ENCODE measurements around the gene MED25. TPM values are rescaled to one million over a fixed set of nuclear protein-coding genes. Genes with fewer than 3 reads are reported as not detected.

Gene MED25
- total RNA-seq = 25.6 TPM

DNA sequence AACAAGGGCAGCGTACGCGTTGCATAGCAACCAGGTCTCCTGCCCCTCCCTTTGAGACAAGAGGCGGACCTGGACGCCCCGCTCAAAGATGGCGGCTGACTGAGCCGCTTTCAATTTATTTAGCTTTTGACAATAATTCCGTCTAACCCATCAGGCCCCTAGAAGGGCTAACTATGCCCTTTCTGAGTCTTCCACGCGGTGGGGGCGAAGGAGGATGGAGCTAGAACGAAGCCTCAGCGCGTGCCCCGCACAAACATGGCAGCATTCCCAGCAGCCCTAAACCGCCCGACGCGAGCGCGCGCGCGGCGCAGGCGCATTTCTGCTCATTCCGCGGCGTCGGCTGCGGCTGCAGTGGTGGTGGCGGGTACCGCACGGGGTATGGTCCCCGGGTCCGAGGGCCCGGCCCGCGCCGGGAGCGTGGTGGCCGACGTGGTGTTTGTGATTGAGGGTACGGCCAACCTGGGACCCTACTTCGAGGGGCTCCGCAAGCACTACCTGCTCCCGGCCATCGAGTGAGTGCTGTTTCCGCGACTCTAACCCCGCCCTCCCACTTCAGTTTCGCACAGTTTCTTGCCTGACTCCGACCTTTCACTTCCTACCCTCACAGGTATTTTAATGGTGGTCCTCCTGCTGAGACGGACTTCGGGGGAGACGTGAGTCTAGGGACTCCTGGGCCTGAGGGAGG is at the start of gene MED25:
Gene MED25, plus strand, starts transcription at position 326 of the 685 bp plus-strand sequence. Its CDS starts 53 bp downstream, at position 379.
- peak; percentile 81 for ATAC-seq

DNA sequence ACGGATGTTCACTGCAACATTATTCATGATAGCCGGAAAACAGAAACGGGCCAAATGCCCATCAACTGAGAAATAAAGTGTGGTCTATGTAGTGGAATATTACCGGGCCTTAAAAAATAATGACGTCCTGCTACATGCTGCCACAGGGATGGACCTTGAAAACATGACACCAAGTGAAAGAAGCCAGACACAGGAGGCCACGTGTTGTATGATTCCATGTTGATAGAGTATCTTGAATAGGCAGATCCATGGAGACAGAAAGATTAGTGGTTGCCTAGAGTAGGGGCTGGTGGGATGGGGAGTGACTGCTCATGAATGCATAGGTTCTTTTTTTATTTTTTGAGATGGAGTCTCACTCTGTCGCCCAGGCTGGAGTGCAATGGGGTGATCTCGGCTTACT is 47.6 kb upstream of the MED25 start:
- no peak for ATAC-seq

DNA sequence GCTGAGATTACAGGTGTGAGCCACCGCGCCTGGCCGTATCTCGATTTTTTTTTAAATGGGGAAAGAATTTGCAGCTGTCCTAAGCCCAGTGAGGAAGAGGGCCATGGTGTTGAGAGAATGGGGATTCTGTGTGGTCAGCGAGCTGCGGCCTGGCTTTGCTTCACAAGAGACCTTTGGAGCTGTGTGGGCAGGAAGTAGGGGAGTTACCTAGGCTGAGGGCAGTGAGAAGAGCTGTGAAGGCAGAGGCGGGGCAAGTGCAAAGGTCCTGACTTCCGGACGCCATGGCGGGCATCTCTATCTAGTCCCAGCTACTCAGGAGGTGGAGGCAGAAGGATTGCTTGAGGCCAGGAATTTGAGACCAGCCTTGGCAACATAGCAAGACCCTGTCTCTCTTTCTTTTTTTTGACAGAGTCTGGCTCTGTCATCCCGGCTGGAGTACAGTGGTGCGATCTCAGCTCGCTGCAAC is 46.4 kb upstream of the MED25 start:
- ATAC-seq = no peak

DNA sequence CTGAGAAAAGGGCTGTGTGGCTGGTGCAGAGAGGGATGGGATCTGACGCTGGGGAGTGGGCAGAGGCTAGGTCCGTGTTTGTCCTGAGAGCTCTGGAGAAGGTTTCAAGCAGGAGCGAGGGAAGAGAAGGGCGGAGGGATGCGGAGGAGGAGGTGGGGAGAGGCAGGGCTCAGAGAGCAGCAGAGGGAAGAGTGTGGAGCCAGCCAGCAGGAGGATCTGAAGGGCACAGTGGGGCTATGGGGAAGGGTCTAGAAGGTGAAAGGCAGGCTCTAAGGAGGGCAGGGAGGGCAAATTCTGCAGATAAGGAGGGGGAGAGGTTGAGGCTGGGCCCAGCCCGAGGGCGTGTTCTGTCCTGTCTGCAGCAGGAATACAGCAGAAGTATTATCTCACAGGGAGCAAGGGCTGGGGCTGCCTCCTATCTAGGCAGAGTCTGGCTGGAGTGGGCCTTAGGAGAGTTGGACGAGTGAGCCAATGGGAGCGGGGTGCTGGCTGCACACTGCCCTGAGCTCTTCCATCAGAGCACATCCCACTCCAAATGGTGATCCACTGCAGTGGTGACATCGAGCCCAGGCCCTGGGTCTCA is 45.1 kb upstream of the MED25 start:
- ATAC-seq = no peak

DNA sequence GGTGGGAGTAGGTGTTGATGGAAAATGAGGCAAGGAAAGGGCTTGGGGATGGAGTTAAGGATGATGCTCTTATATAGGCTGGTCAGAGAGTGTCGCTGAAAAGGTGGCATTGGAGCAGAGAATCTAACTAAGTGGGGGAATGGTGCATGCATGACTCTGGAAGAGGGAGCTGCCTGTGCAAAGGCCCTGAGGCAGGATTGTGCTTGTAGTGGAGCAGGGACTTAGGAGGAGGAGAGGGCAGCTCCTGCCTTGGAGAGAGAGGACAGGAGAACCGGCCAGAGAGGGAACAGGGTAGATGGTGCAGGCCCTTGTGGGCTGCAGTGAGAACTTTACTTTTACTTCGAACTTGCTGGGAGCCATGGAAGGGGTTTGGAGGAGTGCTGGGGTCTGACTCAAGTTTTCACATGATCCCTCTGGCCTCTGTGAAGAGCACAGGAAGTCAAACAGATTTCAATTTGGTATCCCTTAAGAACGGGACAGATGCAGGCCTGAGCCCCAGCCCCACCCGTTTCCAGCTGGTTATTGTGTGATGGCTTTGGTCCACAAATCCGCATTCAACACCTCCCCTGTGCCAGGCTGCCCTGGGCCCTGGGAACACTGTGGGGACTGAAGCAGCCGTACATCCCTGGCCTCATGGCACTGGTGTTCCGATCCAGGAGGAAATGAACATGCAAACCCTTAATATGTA is 44.3 kb upstream of the MED25 start:
- no peak for ATAC-seq

DNA sequence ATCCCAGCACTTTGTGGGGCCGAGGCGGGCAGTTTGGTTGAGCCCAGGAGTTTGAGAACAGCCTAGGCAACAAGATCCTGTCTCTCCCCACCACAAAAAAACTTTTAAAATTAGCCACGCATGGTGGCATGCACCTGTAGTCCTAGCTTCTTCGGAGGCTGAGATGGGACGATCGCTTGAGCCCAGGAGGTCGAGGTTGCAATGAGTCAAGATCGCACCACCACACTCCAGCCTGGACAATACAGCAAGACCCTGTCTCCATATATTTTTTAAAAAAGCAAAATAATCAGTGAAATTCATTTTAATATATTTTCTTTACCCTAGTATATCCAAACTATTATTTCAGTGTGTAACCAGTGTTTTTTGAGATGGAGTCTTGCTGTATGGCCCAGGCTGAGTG is 43.1 kb upstream of the MED25 start:
- ATAC-seq = no peak

DNA sequence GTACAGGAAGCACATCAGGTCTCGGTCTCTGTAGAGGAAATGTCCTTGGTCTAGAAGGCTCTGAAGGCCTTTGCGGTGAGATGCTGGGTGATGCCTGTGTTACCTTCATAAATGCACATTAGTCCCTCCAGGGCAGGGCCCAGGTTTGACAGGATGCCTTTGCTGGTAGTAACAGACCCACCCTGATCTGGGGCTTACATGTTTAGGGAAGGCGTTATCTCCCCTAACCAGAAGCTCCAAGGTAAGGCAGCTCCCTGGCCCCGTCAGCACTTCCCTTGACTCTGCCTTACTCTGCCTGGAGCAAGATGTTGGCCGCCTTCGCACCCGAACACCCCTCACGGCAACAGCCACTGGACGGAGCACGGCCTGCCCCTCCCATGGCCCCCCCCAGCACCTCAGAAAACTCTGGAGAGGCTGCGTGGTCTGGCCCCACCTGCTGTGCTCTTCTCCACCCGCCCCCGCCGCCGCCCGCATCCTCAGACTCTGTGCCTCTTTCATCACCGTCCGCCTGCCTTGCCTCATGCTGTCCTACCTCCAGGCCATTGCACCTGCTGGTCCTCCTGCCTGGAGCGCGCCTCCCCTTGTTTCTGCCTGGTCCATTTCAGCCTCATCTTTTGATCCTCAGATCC is 42.2 kb upstream of the MED25 start:
- ATAC-seq = peak; percentile 56

DNA sequence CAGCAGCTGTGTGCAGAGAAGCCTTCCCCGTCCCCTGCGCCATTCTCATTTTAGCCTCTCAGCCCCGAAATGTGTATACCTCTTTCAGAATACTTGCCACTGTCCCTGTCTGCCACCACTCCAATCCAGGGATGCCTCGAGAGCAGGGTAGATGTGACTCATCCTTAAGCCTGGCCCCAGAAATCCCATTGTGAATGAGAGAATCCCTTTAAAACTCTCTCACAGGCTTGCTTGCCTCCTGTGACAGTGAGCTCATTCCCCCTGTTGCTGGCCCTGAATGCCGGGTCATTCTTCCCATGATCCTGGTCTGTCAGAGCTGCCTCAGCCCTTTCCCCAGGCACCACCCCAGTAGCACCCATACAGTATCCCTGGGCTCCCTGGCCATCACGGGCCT is 41.7 kb upstream of the MED25 start:
- no peak for ATAC-seq

DNA sequence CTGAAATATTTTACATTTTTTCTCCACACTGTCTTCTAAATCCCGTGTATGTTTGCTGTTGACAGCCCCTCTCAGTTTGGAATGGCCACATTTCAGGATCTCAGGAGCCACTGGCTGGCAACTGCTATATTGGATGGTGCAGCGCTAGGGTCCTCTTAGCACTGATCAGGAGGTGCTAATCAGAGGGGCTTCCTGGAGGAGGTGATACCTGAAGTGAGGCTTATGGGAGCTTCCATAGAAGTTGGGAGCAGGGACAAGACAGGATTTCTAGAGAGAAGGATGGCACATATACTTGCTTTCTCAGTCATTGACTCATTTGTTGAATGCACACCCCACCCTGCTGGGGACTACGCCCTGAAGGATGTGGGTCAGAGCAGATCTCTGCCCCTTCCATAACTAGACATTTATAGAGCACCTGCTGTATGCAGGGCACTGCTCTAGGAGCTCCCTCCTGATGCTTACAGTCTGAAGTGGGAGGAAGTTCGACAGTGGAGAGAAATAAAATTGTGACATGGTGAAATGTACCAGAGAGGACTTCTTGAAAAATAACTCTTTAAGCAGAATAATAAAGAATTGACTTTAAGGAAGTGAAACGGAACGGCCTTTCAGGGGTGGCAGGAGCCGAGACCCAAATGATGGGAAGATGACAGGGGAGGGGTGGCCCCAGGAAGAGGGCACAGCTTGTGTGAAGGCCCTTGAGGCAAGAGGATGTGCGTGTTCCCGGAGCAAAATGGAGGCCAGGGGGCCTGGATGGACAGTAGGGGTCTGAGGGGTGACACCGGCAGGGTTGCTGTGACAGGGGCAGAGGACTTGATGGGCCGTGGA is 38.1 kb upstream of the MED25 start:
- ATAC-seq = peak; percentile 5

DNA sequence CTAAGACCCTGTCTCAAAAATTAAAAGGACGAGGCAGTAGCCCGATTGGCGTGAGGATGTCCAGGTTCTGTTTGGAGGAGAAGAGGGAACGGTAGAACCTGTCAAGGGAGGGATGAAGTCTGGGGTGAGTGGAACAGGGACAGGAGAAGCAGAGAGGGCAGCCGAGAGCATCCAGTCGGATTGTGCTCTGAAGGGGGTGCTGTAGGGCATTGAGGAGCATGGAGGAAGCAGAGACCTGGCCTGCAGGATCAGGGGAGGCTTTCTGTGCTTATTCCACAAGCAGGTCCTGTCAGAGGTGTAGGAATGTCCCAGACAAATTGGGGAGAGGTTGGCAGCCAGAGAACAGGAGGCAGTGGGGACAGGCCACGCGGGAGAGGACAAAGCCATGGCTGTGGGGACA is 37.2 kb upstream of the MED25 start:
- no peak for ATAC-seq

DNA sequence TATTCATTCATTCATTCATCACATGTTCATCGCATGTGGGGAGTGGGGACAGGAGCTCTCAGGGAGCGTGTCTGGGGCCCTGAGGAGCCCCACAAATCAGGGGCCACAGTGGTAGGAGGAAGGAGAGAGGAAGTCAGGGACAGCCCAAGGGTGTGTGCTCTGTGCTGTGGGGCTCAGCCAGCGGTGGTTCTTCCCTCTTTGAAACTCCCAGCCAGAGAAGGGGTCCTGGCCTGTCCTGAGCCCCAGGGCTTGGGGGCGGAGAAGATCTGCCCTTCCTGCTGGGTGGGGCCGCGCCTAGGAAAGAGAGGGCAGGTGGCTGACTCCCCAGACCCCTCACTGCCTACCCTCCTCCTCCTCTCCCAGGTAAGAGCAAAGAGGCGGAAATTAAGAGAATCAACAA is 36.7 kb upstream of the MED25 start:
- peak; percentile 14 for ATAC-seq

DNA sequence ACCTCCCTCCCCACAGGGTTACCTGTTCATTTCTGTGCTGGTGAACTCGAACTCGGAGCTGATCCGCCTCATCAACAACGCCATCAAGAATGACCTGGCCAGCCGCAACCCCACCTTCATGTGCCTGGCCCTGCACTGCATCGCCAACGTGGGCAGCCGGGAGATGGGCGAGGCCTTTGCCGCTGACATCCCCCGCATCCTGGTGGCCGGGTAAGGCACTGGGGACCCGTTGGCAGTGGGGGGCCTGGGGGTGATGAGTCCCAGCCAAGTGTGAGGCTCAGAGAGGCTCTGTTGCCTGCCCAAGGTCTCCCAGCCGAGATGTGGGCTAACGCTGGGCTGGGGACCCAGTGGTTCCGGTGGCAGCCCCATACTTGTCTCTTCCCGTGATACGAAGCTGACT is 35.6 kb upstream of the MED25 start:
- ATAC-seq = no peak

DNA sequence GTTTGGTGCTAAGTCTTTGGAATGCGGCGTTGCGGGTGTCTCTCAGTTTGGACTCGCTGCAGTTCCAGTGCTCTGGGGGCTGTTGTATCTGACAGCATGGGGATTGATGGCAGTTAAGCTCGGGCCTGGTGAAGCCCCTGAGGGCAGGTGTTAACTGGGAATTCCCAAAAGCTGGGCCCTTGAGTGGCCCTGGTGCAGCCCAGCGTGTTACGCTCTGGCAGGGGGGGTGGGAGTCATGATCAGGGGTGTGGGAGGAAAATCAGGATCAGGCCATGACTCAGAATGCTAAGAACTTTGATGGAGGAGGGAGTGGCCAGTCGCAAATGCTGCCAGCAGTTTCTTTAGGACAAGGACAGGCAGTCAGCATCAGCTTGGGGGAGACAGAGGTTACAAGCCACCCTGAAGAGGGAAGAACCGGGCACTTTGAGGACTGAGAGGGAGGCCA is 31.7 kb upstream of the MED25 start:
- peak; percentile 74 for ATAC-seq

DNA sequence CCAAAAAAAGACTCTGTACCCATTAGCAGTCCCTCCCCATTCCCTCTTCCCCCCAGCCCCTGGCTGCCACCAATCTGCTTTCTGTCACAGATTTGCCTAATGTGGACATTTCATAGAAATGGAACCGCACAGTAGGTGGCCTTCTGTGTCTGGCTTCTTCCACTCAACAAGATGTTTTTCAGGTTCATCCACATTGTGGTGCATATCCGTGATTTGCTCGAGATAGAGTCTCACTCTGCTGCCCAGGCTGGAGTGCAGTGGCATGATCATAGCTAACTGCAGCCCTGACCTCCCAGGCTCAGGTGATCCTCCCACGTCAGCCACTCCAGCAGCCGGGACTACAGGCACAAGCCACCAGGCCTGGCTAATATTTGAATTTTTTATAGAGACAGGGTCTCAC is 30.3 kb upstream of the MED25 start:
- ATAC-seq = no peak

DNA sequence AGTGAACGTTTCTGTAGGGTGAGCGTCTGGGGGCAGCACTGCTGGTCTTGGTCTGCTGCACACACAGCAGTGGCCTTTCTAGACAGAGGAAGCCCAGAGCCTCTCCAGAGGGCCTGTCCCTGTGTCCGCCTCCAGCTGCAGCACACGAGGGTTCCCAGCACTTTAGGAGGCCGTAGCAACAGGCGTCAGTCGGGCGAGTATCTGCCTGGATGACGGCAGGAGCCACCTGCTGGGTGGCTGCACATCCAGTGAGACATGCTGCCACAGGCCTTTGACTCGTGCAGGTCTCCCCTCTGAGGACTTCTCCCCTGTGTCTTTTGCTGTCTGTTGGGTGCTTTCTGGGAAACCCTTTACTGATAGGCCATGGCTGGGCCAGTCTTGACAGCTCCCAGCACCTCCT is 29.2 kb upstream of the MED25 start:
- peak; percentile 30 for ATAC-seq

DNA sequence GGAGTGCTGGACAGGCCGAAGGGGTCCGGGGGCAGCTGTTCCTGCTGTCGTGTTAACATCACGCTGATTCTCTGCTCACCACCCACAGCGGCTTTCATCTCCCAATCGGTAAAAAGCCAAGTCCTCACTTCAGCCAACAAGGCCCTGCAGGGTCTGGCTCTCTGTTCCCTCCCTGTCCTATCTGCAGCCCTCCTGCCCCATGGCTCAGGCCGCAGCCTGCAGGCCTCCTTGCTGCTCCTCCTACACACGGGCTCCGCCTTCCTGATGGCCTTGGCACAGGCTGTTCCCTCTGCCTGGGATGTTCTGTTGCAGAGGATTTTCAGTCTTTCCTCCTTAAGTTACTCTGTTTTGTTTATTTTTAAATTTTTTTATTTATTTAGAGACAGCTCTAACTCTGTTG is 27.2 kb upstream of the MED25 start:
- no peak for ATAC-seq

DNA sequence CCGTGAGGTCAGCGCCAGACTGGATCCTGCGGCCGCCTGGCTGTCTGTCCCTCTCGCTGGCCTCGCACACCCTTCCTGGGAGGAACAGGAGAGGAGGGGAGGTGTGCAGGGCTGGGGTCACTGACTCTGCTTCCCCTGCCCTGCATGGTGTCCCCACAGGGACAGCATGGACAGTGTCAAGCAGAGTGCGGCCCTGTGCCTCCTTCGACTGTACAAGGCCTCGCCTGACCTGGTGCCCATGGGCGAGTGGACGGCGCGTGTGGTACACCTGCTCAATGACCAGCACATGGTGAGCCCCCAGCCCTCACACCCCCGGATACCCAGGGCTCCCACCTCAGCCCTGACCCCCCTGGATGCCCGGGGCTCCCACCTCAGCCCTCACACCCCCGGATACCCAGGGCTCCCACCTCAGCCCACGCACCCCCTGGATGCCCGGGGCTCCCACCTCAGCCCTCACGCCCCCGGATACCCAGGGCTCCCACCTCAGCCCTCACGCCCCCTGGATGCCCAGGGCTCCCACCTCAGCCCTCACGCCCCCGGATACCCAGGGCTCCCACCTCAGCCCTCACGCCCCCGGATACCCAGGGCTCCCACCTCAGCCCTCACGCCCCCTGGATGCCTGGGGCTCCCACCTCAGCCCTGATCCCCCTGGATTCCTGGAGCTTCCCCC is 26.2 kb upstream of the MED25 start:
- no peak for ATAC-seq

DNA sequence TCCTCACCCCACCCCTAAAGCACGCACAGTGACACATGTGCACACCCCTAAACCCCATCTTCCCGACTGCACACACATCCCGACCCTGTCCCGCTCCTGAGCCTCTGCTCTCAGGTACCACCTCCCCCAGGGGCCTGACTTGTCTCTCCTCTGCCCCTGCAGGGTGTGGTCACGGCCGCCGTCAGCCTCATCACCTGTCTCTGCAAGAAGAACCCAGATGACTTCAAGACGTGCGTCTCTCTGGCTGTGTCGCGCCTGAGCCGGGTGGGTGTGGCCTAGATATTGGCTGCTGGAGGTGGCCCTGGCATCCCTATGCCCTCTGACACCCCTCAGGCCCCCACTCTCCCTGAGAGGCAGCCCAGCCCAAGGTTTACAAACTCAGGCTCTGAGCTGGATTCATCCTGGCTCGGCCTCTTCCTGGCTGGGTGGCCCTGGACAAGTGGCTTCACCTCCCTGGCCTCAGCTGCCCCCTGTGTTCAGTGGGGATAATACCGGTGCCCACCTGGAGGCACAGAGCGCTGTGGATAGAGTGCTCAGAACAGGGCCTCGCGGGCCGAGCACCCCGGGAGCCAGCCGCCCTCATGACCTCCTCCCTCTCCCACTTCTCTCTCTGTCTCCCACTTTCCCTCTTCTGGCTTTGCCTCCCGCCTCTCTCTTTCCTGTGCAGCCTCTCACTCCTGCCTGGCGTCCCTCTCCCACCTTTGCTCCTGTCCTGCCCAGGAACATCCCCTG is 25.1 kb upstream of the MED25 start:
- peak; percentile 8 for ATAC-seq

DNA sequence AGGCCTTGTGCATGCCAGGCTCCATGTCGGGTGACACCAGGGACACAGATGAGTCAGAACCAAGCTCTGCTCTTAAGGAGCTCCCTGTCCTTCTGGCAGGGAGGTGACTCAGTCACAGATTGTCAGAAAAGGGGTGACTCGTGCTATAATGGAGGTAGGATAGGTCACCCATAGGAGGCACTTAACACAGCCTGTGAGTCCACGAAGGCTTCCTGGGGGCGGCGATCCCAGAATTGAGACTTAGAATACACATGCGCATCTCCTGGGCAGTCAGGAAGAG is 24.6 kb upstream of the MED25 start:
- peak; percentile 79 for ATAC-seq

DNA sequence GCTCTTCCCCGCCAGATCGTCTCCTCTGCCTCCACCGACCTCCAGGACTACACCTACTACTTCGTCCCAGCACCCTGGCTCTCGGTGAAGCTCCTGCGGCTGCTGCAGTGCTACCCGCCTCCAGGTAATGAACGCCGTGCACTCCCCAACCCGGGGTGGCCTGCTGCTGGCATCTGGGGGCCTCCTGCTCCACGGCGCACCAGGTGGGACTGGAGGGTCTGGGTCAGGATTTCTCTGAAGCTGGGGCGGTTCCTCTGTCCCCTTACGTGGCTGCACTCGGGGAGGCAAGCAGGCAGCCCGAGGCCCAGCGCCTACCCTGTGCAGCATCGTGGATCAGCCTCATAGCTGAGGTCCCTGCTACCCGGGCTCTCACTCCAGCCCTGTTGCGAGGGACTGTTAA is 22.5 kb upstream of the MED25 start:
- ATAC-seq = no peak

DNA sequence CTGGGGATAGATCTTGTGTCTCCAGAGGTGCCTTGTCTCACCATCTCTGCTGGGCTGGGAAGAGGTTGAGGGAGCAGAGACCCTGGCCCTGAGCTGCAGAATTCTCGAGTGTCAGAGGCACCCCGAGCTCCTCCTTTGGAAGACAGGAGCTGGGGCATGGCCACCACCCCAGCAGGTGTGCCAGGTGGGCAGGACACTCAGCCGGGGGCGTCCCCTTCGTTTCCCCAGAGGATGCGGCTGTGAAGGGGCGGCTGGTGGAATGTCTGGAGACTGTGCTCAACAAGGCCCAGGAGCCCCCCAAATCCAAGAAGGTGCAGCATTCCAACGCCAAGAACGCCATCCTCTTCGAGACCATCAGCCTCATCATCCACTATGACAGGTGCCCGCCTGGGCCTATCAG is 19.5 kb upstream of the MED25 start:
- no peak for ATAC-seq
